Mucosa of rectum (tissue), 2 donors: ENCODE measurements around the gene DENND6A.
"Not testable (repeated sequence)": the region's sequence is repeated elsewhere in the genome, so short reads cannot be mapped to it uniquely, and the experiment has no call there.

Experiments used
- H3K27ac ChIP-seq, 2 donors: one replicate each; pipeline ENCODE4 v1.7.0; 2013; ENCODE audit warnings: inconsistent platforms in 2 of 2, low read depth in 2 of 2, low read length in 2 of 2
- H3K27me3 ChIP-seq, 2 donors: one replicate each; pipeline ENCODE4 v1.7.0; 2013; ENCODE audit warnings: low read length in 2 of 2; ENCODE audit not compliant: control insufficient read depth in 2 of 2, insufficient read depth in 2 of 2
- H3K36me3 ChIP-seq, 2 donors: one replicate each; pipeline ENCODE4 v1.7.0; 2013; ENCODE audit warnings: low read length in 2 of 2; ENCODE audit not compliant: control insufficient read depth in 2 of 2, insufficient read depth in 2 of 2
- H3K4me1 ChIP-seq, 2 donors: one replicate each; pipeline ENCODE4 v1.7.0; 2013; ENCODE audit warnings: low read length in 2 of 2, mild to moderate bottlenecking in 1 of 2; ENCODE audit not compliant: control insufficient read depth in 2 of 2, insufficient read depth in 2 of 2
- H3K4me3 ChIP-seq, 2 donors: one replicate each; pipeline ENCODE4 v1.7.0; 2013; ENCODE audit warnings: low read length in 2 of 2
- H3K9ac ChIP-seq, 2 donors: one replicate each; pipeline ENCODE4 v1.7.0; 2013; ENCODE audit warnings: low read length in 2 of 2, low read depth in 1 of 2, mild to moderate bottlenecking in 1 of 2
- H3K9me3 ChIP-seq, 2 donors: one replicate each; pipeline ENCODE4 v1.7.0; 2013; ENCODE audit warnings: low read length in 2 of 2; ENCODE audit not compliant: control insufficient read depth in 2 of 2
- donor health status: healthy.
- donor health status: Normal muscosa, but diverticular disease.

DENND6A gene

DNA sequence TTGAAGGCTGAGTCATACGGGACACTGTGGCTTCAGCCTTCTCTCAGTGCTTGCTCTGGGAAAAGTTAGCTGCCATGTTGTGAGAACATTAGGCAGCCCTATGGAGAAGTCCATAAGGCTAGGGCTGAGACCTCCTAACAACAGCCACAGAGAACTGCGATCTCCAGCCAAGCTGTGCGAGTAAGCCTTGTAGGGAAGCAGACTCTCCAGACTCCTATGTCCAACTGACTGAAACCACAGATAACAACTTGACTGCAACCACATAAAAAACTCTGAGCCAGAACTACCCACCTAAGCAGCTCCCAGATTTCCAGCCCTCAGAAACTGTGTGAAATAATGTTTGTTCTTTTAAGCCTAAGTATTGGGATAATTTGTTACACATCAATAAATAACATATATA lies 40.7 kb downstream of the DENND6A start:
- H3K9ac ChIP-seq, result no peak overlapping the region
- peaks cover 0 to 3% of the 10 kb centered on the region in 2 donors for H3K4me1 ChIP-seq
- H3K36me3 ChIP-seq, result peaks cover 9 to 10% of the 10 kb centered on the region in 2 donors
- no peaks in the 10 kb centered on the region for H3K27me3 ChIP-seq
- H3K27ac ChIP-seq, result no peak overlapping the region
- H3K9me3 ChIP-seq, result no peaks in the 10 kb centered on the region
- H3K4me3 ChIP-seq, result no peak overlapping the region

DNA sequence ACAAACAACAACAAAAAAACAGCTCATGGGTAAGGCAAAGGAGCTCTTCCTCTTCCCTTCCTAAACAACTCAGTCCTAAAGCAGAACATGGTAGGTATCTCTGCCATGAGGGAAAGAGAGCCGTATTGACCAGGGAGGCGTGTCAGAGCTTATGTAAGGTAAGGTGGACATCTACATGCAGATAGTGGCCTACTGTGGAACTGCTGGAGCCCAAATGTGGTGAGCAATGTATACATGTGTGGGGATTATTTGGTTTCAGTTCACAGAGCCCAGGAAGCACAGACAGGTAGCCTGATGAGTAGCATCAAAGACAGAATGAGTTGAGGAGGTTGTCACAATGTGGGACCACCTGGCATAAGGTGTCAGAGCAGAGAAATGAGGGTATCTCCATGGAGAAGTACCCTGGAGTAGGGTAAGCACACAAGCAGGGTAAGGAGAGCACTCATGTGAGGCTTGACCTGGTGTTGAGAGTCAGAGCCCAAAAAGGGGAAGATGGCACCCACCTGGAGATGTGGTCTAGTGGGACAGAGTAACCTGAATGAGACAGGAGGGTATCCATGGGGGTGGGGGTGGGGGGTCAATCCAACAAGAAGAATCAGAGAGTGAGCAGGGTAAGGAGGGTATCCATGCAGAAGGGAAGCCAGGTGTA lies 45.5 kb downstream of the DENND6A start:
- H3K4me3 ChIP-seq, result no peak overlapping the region
- no peaks in the 10 kb centered on the region for H3K4me1 ChIP-seq
- H3K9me3 ChIP-seq, result no peaks in the 10 kb centered on the region
- peaks cover 13 to 17% of the 10 kb centered on the region in 2 donors for H3K36me3 ChIP-seq
- no peaks in the 10 kb centered on the region for H3K27me3 ChIP-seq
- H3K27ac ChIP-seq, result no peak overlapping the region
- H3K9ac ChIP-seq, result no peak overlapping the region

DNA sequence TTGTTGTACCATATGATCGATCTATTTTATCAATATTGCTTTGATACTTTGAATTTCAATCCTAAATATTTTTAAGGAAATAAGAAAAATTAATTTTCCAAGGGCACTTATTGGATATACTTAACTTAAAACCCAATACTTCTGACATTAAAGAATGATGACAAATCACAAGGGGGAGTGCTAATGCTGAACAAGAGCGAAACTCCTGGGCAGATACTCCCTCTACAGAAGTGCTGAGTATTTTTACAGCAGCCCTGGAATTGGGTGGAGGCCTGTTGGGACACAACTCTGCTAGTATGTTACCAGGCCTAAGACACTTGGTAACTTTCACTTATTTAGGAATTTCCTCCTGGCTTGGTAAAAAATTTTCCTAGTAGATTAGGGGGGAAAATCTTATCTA lies 46.2 kb downstream of the DENND6A start:
- peaks cover 10 to 19% of the 10 kb centered on the region in 2 donors for H3K36me3 ChIP-seq
- no peaks in the 10 kb centered on the region for H3K9me3 ChIP-seq
- no peaks in the 10 kb centered on the region for H3K27me3 ChIP-seq
- no peak overlapping the region for H3K9ac ChIP-seq
- H3K4me1 ChIP-seq, result no peaks in the 10 kb centered on the region
- no peak overlapping the region for H3K27ac ChIP-seq
- H3K4me3 ChIP-seq, result no peak overlapping the region

DNA sequence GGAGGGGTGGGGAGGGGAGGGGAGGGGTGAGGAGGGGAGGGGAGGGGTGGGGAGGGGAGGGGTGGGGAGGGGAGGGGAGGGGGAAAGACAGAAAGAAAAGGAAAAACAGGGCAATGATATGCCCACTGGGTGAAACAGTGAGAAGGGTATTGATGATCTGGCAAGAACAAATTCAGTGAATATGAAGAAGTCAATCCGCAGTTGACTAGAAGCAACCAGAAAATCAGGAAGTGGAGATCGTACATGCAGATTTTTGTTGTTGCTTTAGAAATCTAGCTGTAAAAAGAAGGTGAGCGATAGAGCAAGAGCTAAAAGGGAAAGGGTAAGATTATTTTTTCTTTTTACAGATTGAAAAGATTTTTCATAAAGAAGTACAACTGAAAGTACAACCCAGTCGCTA lies 48.1 kb downstream of the DENND6A start:
- H3K9ac ChIP-seq, result no peak overlapping the region
- H3K27ac ChIP-seq, result no peak overlapping the region
- H3K27me3 ChIP-seq, result no peaks in the 10 kb centered on the region
- peaks cover 10 to 27% of the 10 kb centered on the region in 2 donors for H3K36me3 ChIP-seq
- H3K4me1 ChIP-seq, result no peaks in the 10 kb centered on the region
- no peak overlapping the region for H3K4me3 ChIP-seq
- no peaks in the 10 kb centered on the region for H3K9me3 ChIP-seq

DNA sequence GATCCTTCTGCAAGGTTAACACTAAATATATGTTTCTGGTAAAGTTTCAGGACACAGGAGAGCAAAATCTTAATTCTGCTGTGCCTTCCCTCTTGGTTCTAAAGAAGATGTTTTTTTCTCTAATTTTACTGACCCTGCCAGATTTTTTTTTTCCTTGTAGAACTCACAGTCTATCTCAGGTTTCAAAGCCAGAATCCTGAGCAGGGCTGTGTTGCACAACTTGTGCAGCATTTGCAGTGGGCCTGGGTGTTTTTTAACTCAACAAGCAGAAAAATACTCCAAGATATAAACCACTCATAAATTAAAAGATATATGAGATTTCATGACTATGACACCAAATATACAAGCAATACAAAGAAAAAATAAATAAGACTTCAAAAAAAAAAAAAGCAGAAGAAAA lies 55.5 kb downstream of the DENND6A start:
- Histone ChIP-seq H3K4me1 (no peaks in the 10 kb centered on the region), H3K9ac (no peak overlapping the region), H3K27me3 (no peaks in the 10 kb centered on the region), H3K36me3 (peaks cover 28 to 49% of the 10 kb centered on the region in 2 donors), H3K9me3 (no peaks in the 10 kb centered on the region), H3K27ac (no peak overlapping the region), H3K4me3 (no peak overlapping the region)

DNA sequence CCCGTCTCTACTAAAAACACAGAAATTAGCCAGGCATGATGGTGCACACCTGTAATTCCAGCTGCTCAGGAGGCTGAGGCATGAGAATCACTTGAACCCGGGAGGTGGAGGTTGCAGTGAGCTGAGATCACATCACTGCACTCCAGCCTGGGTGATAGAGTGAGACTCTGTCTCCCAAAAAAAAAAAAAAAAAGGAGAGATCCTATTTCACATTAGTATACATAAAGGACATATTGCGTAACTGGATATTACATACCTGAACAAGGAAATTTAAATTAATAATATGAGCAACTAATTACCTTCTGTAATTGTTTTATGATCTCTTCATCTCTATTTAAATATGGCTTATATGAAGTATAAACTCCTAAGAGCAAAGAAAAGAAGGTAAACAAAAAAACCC lies 58.6 kb downstream of the DENND6A start:
- H3K4me1 ChIP-seq, H3K9me3 ChIP-seq, H3K27ac ChIP-seq, H3K4me3 ChIP-seq, H3K27me3 ChIP-seq, H3K9ac ChIP-seq: not testable (repeated sequence)
- peaks cover 37 to 46% of the 10 kb centered on the region in 2 donors for H3K36me3 ChIP-seq

DNA sequence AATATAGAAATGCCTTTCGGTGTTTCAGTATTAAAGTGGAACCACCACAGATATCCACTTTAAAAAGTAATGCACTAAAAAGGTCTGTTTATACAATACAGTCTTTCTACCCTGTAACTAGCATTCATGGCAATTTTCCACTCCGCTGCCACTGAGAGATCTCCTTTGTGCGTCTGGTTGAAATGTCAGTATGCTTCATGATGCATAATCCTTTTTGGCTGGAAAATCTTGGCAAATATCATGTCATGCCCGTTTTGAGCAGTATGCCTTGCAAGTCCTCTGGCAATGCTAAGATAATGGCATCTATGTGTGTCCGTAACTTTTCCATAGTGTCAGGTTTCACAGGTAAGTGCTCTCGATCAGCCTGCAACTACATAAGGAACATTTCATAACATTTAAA lies 64.9 kb downstream of the DENND6A start:
- H3K9me3 ChIP-seq, result no peaks in the 10 kb centered on the region
- H3K4me1 ChIP-seq, result no peaks in the 10 kb centered on the region
- H3K27me3 ChIP-seq, result no peaks in the 10 kb centered on the region
- no peak overlapping the region for H3K9ac ChIP-seq
- no peak overlapping the region for H3K27ac ChIP-seq
- peaks cover 38 to 47% of the 10 kb centered on the region in 2 donors for H3K36me3 ChIP-seq
- no peak overlapping the region for H3K4me3 ChIP-seq

DNA sequence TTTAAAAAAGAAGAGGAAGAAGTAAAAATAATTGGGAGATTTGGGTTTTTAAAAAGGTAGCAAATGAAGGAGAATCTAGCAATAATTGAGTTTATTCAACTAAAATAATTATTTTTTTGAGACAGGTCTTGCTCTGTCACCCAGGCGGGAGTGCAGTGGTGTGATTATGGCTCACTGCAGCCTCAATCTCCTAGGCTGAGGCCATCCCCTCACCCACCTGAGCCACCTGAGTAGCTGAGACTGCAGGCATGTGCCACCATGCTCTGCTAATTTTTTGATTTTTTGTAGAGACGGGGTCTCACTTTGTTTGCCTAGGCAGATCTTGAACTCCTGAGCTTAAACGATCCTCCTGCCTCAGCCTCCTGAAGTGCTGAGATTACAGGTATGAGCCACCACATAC lies 68.1 kb downstream of the DENND6A start:
- peaks cover 21 to 31% of the 10 kb centered on the region in 2 donors for H3K36me3 ChIP-seq

DNA sequence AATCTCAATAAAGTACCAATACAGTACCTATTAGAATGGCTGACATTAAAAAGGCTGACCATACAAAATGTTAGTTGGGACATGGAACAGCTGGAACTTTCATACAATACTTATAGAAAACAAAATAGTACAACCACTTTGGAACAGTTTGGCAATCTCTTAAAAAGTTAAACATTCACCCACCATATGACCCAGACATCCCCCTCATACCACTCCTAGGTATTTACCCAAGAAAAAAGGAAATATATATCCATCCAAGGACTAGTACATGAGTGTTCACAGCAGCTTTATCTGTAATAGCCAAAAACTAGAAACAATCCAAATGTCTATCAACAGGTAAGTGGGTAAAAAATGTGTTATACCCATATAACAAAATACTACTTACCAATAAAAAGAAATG lies 70.5 kb downstream of the DENND6A start:
- Histone ChIP-seq H3K4me3 (no peak overlapping the region), H3K9ac (no peak overlapping the region), H3K27me3 (no peaks in the 10 kb centered on the region), H3K27ac (no peak overlapping the region), H3K9me3 (no peaks in the 10 kb centered on the region), H3K4me1 (no peaks in the 10 kb centered on the region), H3K36me3 (peaks cover 6 to 10% of the 10 kb centered on the region in 2 donors)

More for the DNA sequence above, 68.1 kb downstream of the DENND6A start:
- no peaks in the 10 kb centered on the region for H3K4me1 ChIP-seq
- H3K27me3 ChIP-seq, result no peaks in the 10 kb centered on the region
- H3K9me3 ChIP-seq, result no peaks in the 10 kb centered on the region
- H3K9ac ChIP-seq, result no peak overlapping the region
- no peak overlapping the region for H3K27ac ChIP-seq
- no peak overlapping the region for H3K4me3 ChIP-seq

DNA sequence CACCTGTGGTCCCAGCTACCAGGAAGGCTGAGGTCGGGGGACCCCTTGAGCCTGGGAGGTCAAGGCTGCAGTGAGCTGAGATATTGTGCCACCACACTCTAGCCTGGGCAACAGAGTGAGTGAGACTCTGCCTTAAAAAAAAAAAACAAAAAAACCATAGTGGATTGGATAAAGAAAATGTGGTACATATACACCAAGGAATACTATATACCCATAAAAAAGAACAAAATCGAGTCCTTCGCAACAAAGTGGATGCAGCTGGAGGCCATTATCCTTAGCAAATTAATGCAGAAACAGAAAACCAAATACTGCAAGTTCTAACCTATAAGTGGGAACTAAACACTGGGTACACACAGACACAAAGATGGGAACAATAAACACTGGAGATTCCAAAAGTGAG lies 75.1 kb downstream of the DENND6A start:
- Histone ChIP-seq H3K4me3 (no peak overlapping the region), H3K4me1 (no peaks in the 10 kb centered on the region), H3K9ac (no peak overlapping the region), H3K36me3 (no peaks in the 10 kb centered on the region), H3K27me3 (no peaks in the 10 kb centered on the region), H3K9me3 (no peaks in the 10 kb centered on the region), H3K27ac (no peak overlapping the region)

DNA sequence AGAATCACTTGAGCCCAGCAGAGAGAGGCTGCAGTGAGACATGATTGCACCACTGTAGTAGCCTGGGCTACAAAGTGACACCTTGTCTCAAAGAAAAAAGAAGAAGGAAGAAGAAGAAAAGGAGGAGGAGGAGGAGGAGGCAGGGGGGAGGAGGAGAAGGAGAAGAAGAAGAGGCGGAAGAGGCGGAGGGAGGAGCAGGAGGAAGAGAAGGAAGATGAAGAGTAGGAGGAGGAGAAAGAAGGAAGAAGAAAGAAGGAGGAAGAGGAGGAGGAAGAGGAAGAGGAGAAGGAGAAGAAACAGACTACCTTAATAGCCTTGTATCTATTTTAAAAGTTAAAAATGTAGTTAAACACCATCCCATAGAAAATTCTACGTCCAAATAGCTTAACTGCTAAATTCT lies 76.6 kb downstream of the DENND6A start:
- Histone ChIP-seq H3K9ac (no peak overlapping the region), H3K27ac (no peak overlapping the region), H3K9me3 (no peaks in the 10 kb centered on the region)

More for the DNA sequence above, 76.6 kb downstream of the DENND6A start:
- Histone ChIP-seq H3K4me3 (no peak overlapping the region), H3K4me1 (no peaks in the 10 kb centered on the region), H3K27me3 (no peaks in the 10 kb centered on the region), H3K36me3 (no peaks in the 10 kb centered on the region)
